ENCODE data around the gene GCNT2. TPM values are rescaled to one million over a fixed set of nuclear protein-coding genes. Genes with fewer than 3 reads are reported as not detected.

GCNT2 gene
- total RNA-seq, 1 donor from 2014 or later: 6.5 TPM

GRCh38 chr6:10555625-10556309, 34.6 kb downstream of the GCNT2 start:
- DNase-seq (ENCODE audit: low read depth): no peak
- Histone ChIP-seq H3K27me3 (ENCODE audit: control insufficient read depth, insufficient read depth, low read length) (no peaks in the 10 kb centered on the region), H3K36me3 (ENCODE audit: control insufficient read depth, insufficient read depth, low read length) (no peaks in the 10 kb centered on the region), H3K4me3 (ENCODE audit: low read depth, low read length) (peak overlapping the region; percentile 32)
- no peak for TF ChIP-seq CTCF (IDR thresholded peaks at IDR 0.05; ENCODE audit: insufficient read depth, low read length, poor library complexity, severe bottlenecking)

GRCh38 chr6:10556589-10556988, 35.4 kb downstream of the GCNT2 start:
- Histone ChIP-seq H3K36me3 (ENCODE audit: control insufficient read depth, insufficient read depth, low read length) (no peaks in the 10 kb centered on the region), H3K27me3 (ENCODE audit: control insufficient read depth, insufficient read depth, low read length) (no peaks in the 10 kb centered on the region), H3K4me3 (ENCODE audit: low read depth, low read length) (no peak overlapping the region)
- no peak for DNase-seq (ENCODE audit: low read depth)
- no peak for TF ChIP-seq CTCF (IDR thresholded peaks at IDR 0.05; ENCODE audit: insufficient read depth, low read length, poor library complexity, severe bottlenecking)

GRCh38 chr6:10556992-10557391, 35.8 kb downstream of the GCNT2 start:
- Histone ChIP-seq H3K36me3 (ENCODE audit: control insufficient read depth, insufficient read depth, low read length) (no peaks in the 10 kb centered on the region), H3K4me3 (ENCODE audit: low read depth, low read length) (no peak overlapping the region), H3K27me3 (ENCODE audit: control insufficient read depth, insufficient read depth, low read length) (no peaks in the 10 kb centered on the region)
- TF ChIP-seq CTCF (IDR thresholded peaks at IDR 0.05; ENCODE audit: insufficient read depth, low read length, poor library complexity, severe bottlenecking): no peak
- DNase-seq (ENCODE audit: low read depth): no peak

- TF ChIP-seq CTCF (IDR thresholded peaks at IDR 0.05; ENCODE audit: insufficient read depth, low read length, poor library complexity, severe bottlenecking): no peak
- DNase-seq (ENCODE audit: low read depth): no peak
- Histone ChIP-seq H3K4me3 (ENCODE audit: low read depth, low read length) (no peak overlapping the region), H3K27me3 (ENCODE audit: control insufficient read depth, insufficient read depth, low read length) (no peaks in the 10 kb centered on the region), H3K36me3 (ENCODE audit: control insufficient read depth, insufficient read depth, low read length) (no peaks in the 10 kb centered on the region)
Measured at GRCh38 chr6:10557913-10558312, 36.8 kb downstream of the GCNT2 start.

GRCh38 chr6:10558565-10558964, 37.4 kb downstream of the GCNT2 start:
- no peak for DNase-seq (ENCODE audit: low read depth)
- H3K4me3 ChIP-seq (ENCODE audit: low read depth, low read length): no peak overlapping the region
- H3K36me3 ChIP-seq (ENCODE audit: control insufficient read depth, insufficient read depth, low read length): no peaks in the 10 kb centered on the region
- H3K27me3 ChIP-seq (ENCODE audit: control insufficient read depth, insufficient read depth, low read length): no peaks in the 10 kb centered on the region
- TF ChIP-seq CTCF (IDR thresholded peaks at IDR 0.05; ENCODE audit: insufficient read depth, low read length, poor library complexity, severe bottlenecking): no peak

All from kidney epithelial cell (primary cell).